Measurements from ENCODE around the gene MRPS17.

The MRPS17 gene

GRCh38 chr7:55973747-55974250 lies 22.1 kb downstream of the MRPS17 start:
- no peak for DNase-seq

GRCh38 chr7:55975988-55976633 lies 24.4 kb downstream of the MRPS17 start:
- no peak for DNase-seq

GRCh38 chr7:55977831-55978230 lies 26.2 kb downstream of the MRPS17 start:
- DNase-seq: no peak

GRCh38 chr7:55980266-55980665 lies 28.6 kb downstream of the MRPS17 start:
- no peak for DNase-seq

- no peak for DNase-seq
Measured at GRCh38 chr7:55983537-55983936, 31.9 kb downstream of the MRPS17 start.

GRCh38 chr7:55992346-55992745 lies 40.7 kb downstream of the MRPS17 start:
- no peak for DNase-seq

GRCh38 chr7:55996856-55997500 lies 45.3 kb downstream of the MRPS17 start:
- no peak for DNase-seq

GRCh38 chr7:56003749-56004148 lies 52.1 kb downstream of the MRPS17 start:
- DNase-seq: no peak
